Calu3 (cell line): ENCODE results near the gene PRELP. TPM values are rescaled to one million over a fixed set of nuclear protein-coding genes. Genes with fewer than 3 reads are reported as not detected.

Source experiments
- BruUV-seq: library from RNA; stranded (reverse); fragments of 400-500 nt; replicated peaks from 2 replicates; lab custom pipeline; 2021; lab: Mats Ljungman, UMichigan
- CTCF ChIA-PET: fragments of 300-600 bp; sonication (Branson Sonifier 250); formaldehyde crosslinking; loops from one replicate; lab custom pipeline; 2022; ENCODE audit warnings: antibody characterized with exemption; lab: Charles Lee
- DNase-seq: peaks from one replicate; pipeline ENCODE4 v3.0.0; 2022
- H3K27ac Mint-ChIP-seq: one replicate; pipeline ENCODE4 v1.8.0; 2022; ENCODE audit warnings: mixed read lengths; ENCODE audit not compliant: unreplicated experiment
- H3K27me3 Mint-ChIP-seq: one replicate; pipeline ENCODE4 v1.8.0; 2022; ENCODE audit warnings: mixed read lengths; ENCODE audit not compliant: unreplicated experiment
- H3K36me3 Mint-ChIP-seq: one replicate; pipeline ENCODE4 v1.8.0; 2022; ENCODE audit warnings: mild to moderate bottlenecking, moderate library complexity, mixed read lengths; ENCODE audit not compliant: insufficient read depth, unreplicated experiment
- H3K4me1 Mint-ChIP-seq: one replicate; pipeline ENCODE4 v1.8.0; 2022; ENCODE audit warnings: mild to moderate bottlenecking, low read depth, mixed read lengths; ENCODE audit not compliant: unreplicated experiment
- H3K4me3 Mint-ChIP-seq: one replicate; pipeline ENCODE4 v1.8.0; 2022; ENCODE audit warnings: mild to moderate bottlenecking, low read depth, moderate library complexity, mixed read lengths; ENCODE audit not compliant: unreplicated experiment
- H3K9me3 Mint-ChIP-seq: one replicate; pipeline ENCODE4 v1.8.0; 2022; ENCODE audit warnings: low read depth, mixed read lengths; ENCODE audit not compliant: unreplicated experiment
- intact Hi-C: fragments of 100-400 bp; cut with micrococcal nuclease; formaldehyde crosslinking; loops from one replicate; pipeline ENCODE4 v1.10.0; 2022; ENCODE audit not compliant: unreplicated experiment
- total RNA-seq: library from RNA; stranded (reverse); gene quantifications from 2 replicates; pipeline ENCODE4 v1.2.3, GENCODE V29; 2022
- TF ChIP-seq, protein P1 (sequence below): fragments of 200-600 bp; IDR thresholded peaks from one replicate; pipeline ENCODE4 v1.8.0; 2022; ENCODE audit warnings: antibody characterized with exemption; ENCODE audit not compliant: unreplicated experiment

Gene PRELP
- total RNA-seq, 1 experiment from 2014 or later, result not detected

DNA sequence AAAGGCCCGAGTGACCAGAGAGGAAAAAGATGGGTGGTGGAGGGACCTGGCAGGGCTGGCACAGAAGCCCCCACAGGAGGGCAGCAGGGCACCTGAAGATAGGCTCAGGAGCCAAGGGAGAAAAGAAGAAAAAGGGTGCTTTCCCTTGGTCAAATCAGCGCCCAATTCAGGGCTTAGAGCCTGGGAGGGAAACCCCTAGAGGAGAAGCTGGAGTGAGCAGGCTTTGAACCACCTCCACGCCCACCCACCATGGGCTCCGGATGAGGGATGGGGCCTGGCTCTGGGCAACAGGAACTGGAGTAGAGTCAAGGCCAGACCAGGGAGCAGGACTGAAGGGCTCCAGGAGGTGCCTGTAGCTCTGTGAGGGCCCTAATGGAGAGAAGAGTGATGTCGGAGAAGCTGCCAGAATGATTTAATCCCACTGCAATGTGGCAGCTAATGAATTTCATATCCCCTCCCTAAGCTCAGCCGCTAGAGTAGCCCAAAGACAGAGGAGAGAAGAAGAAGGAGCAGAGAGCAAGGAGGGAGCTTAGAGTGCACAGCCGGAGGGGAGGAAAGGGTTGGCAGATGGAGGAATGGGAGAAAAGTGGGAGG is 12.0 kb upstream of the PRELP start:
- Mint-ChIP-seq H3K27ac (no peak overlapping the region), H3K4me1 (no peaks in the 10 kb centered on the region), H3K9me3 (no peaks in the 10 kb centered on the region), H3K36me3 (no peaks in the 10 kb centered on the region), H3K27me3 (peaks cover 96% of the 10 kb centered on the region), H3K4me3 (no peak overlapping the region)
- BruUV-seq, result no TSS peak
- no peak for DNase-seq
- TF ChIP-seq, protein P1, sequence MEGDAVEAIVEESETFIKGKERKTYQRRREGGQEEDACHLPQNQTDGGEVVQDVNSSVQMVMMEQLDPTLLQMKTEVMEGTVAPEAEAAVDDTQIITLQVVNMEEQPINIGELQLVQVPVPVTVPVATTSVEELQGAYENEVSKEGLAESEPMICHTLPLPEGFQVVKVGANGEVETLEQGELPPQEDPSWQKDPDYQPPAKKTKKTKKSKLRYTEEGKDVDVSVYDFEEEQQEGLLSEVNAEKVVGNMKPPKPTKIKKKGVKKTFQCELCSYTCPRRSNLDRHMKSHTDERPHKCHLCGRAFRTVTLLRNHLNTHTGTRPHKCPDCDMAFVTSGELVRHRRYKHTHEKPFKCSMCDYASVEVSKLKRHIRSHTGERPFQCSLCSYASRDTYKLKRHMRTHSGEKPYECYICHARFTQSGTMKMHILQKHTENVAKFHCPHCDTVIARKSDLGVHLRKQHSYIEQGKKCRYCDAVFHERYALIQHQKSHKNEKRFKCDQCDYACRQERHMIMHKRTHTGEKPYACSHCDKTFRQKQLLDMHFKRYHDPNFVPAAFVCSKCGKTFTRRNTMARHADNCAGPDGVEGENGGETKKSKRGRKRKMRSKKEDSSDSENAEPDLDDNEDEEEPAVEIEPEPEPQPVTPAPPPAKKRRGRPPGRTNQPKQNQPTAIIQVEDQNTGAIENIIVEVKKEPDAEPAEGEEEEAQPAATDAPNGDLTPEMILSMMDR, result no peak
- intact Hi-C loops, result no loop called here
- CTCF ChIA-PET, result interaction anchor here (0.5 to 0.9 kb wide), 4 partner anchors 12 to 1513 kb away, joined by 3 to 4 read pairs (median 4); partner anchors contain the start of gene PRELP

DNA sequence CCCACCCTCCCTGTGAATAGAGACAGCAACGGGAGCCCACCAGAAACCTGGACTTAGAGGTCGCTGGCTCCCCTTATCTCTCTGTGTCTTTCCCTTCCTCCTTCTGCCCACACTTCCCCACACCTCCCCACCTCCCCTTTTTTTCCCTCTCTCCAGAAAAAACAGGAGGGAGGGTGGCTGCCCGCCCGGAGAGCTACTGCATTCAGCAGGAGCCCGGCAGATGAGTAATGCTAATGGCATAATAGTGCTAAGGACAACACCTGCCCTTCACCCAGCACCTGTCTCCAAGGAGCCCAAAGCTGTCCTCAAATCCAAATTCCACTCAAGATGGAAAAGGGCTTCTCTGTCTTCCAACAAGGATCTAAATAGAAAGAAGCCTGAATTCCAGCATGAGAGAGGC is 11.4 kb upstream of the PRELP start:
- CTCF ChIA-PET, result interaction anchor here (0.5 to 0.9 kb wide), 3 partner anchors 11 to 149 kb away, joined by 3 to 5 read pairs (median 4); partner anchors contain the start of gene PRELP
- no TSS peak for BruUV-seq
- Mint-ChIP-seq H3K4me1 (no peaks in the 10 kb centered on the region), H3K27me3 (peaks cover 96% of the 10 kb centered on the region), H3K36me3 (no peaks in the 10 kb centered on the region), H3K27ac (no peak overlapping the region), H3K4me3 (no peak overlapping the region), H3K9me3 (no peaks in the 10 kb centered on the region)
- intact Hi-C loops, result no loop called here
- no peak for DNase-seq
- TF ChIP-seq, protein P1, result no peak

DNA sequence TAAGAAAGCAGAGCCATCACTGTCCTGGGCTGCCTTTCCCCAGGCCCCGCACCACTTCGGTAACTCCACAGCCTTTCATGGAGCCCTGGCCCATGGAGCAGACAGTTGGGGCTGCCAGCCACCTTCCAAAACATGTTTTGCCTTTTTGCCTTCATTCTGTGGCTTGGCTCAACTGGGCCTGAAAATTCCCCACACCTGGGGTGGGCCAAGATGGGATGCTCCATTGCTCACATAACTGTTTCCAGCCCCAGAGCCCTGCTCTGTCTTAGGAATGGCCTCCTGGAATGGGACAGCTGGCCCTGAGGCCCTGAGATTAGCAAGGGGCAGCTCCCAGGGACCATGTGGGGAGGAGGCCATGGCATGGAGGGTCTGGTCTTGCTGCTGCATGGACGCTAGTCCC is 10.9 kb upstream of the PRELP start:
- DNase-seq, result no peak
- BruUV-seq, result no TSS peak
- intact Hi-C loops, result no loop called here
- H3K36me3 Mint-ChIP-seq, result no peaks in the 10 kb centered on the region
- peaks cover 96% of the 10 kb centered on the region for H3K27me3 Mint-ChIP-seq
- H3K9me3 Mint-ChIP-seq, result no peaks in the 10 kb centered on the region
- TF ChIP-seq, protein P1, result no peak
- H3K27ac Mint-ChIP-seq, result no peak overlapping the region
- no peak overlapping the region for H3K4me3 Mint-ChIP-seq
- H3K4me1 Mint-ChIP-seq, result no peaks in the 10 kb centered on the region
- CTCF ChIA-PET, result interaction anchor here (0.6 kb wide), 2 partner anchors 122 to 149 kb away, joined by 3 to 5 read pairs; no protein-coding TSS in a partner anchor

DNA sequence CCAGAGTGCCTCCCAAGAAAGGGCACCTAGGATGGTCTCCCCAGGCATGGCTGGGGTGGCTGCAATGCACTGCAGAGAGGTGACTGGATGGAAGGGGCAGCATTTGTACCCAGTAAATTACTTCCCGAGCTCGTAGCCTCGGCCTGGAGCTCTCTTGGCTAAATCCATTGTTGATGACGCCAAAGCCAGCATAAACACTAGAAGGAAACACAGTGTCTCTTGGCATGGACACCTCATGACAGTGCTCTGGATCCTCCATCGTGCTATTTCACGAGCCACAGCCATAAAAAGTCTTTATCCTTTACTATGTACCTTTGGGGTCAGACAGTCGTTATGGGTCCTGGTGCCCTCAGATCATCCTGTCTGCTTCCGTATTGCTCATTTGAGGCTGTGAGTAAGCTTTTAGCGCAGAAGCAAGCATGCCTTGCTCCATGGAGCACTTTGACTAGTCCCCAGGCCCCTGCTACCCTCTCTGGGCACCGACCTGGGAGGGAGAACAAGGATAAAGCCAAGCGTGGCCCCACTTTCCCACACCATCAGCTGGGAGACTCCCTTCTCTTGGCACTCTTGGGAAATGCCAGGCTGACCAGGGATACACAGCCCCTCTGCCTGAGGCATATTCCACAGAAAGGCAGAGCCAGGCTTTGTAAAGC is 10.3 kb upstream of the PRELP start:
- CTCF ChIA-PET, result interaction anchor here (0.6 kb wide), 1 partner anchor 123 kb away, joined by 3 read pairs; no protein-coding TSS in a partner anchor
- Mint-ChIP-seq H3K4me1 (no peaks in the 10 kb centered on the region), H3K27ac (no peak overlapping the region), H3K27me3 (peaks cover 96% of the 10 kb centered on the region), H3K9me3 (no peaks in the 10 kb centered on the region), H3K36me3 (peaks cover 2% of the 10 kb centered on the region), H3K4me3 (no peak overlapping the region)
- intact Hi-C loops, result no loop called here
- TF ChIP-seq, protein P1, result no peak
- no peak for DNase-seq
- no TSS peak for BruUV-seq
